HG03558 (cell line): Measurements from ENCODE around the gene DPEP2.
"Not testable (repeated sequence)": the region's sequence is repeated elsewhere in the genome, so short reads cannot be mapped to it uniquely, and the experiment has no call there.

Source experiments
- ATAC-seq: cut with Tn5 transposase; IDR thresholded peaks from one replicate; pipeline ENCODE4 v1.9.1; 2021; ENCODE audit warnings: moderate number of reproducible peaks; ENCODE audit not compliant: unreplicated experiment; ENCODE audit errors: extremely low read depth

Gene DPEP2

GRCh38 chr16:67977469-67978227, 21.6 kb downstream of the DPEP2 start:
- no peak for ATAC-seq

DNA sequence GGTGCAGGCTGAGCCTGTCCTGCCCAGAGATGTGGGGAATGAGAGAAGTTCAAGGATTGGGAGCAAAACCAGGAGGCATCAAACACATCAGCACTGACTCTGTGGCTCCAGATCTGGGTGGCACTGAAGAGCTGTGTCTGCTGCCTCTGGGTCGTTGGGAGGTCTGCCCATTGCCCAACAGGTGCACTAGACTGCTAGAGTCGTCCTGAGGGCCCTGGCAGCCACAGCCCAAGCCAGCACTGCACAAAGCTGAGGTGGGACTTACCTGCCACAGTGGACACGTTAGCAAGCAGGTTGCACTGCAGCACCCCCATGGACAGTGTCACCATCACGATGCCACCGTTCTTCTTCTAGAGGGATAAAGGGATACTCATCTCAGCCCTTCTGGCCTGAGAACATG, 22.3 kb downstream of the DPEP2 start:
- no peak for ATAC-seq

DNA sequence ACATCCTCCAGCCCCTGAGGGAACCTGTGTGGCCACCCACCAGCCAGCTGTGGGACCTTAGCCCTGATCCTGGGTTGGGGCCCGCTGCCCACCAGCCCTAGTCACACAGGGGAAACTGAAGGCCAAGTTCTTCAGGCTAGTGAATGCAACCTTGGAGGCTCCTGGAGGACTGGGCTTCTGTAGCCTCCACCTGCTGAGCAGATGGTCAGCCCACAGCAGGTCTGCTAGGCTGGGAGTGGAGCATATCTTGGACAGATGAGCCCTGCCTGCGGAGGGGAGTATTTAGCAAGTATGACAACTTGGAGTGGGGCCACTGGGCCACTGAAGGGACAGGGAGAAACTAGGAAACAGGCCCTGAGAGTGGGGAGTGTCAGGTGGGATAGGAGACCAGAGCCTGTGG, 23.1 kb downstream of the DPEP2 start:
- no peak for ATAC-seq

DNA sequence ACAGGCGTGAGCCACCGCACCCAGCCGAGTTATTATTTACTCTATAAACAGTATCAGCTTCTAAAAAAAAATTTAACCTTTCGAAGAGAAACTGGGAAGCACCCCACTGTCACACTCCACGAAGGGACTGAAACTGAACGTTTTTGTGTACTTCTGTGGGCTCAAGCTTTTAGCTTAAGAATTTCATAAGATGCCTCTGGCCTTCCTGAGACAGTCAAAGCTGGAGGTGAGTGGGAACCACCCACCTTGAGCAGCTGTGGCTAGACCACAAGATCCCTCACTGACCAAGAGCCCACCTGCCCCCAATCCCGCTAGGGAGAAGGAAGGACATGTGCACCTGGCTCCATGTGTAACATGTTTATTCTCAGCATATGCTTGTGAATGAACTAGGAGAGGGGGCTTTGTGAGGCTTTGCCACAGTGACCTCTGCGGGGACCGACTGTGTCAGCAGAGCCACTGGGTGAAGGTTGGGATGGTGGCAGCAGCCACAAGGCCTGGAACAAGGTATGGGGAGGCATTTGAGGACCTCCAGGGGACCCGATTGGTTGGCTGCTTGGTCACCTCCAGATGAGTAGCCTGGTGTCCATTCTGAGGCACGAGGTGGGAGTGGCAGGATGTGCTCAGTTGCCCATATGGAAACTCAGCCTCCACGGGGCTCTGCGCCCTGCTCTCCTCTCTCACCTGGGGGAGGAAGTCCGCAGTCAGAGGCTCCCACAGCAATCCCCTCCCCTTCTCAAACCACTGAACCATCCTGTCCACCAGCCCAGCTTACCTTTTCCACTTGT, 23.8 kb downstream of the DPEP2 start:
- ATAC-seq, result no peak

DNA sequence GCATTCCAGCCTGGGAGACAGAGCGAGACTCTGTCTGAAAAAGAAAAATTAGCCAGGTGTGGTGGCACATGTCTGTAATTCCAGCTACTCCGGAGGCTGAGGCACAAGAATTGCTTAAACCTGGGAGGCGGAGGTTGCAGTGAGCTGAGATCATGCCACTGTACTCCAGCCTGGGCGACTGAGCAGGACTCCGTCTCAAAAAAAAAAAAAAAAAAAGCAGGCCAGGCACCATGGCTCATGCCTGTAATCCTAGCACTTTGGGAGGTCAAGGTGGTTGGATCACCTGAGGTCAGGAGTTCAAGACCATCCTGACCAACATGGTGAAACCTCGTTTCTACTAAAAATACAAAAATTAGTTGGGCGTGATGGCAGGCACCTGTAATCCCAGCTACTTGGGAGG, 27.0 kb downstream of the DPEP2 start:
- not testable (repeated sequence) for ATAC-seq

DNA sequence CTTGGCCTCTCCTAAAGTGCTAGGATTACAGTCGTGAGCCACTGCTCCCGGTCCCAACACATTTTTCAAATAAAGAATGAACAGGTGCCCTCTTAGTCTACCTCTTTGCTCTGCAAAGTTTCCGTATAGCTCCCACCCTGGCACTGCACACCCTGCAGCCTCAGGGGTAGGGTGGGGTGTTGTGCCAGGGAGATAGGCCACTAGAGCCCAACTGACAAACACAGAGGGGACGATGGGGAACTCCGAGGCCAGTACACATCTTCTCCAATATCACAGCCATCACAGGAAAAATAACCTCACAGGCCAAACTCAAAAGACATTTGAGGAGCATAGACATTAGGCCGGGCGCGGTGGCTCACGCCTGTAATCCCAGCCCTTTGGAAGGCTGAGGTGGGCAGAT, 28.2 kb downstream of the DPEP2 start:
- no peak for ATAC-seq

- ATAC-seq, result no peak
Measured at GRCh38 chr16:67969254-67970039, 29.8 kb downstream of the DPEP2 start.

DNA sequence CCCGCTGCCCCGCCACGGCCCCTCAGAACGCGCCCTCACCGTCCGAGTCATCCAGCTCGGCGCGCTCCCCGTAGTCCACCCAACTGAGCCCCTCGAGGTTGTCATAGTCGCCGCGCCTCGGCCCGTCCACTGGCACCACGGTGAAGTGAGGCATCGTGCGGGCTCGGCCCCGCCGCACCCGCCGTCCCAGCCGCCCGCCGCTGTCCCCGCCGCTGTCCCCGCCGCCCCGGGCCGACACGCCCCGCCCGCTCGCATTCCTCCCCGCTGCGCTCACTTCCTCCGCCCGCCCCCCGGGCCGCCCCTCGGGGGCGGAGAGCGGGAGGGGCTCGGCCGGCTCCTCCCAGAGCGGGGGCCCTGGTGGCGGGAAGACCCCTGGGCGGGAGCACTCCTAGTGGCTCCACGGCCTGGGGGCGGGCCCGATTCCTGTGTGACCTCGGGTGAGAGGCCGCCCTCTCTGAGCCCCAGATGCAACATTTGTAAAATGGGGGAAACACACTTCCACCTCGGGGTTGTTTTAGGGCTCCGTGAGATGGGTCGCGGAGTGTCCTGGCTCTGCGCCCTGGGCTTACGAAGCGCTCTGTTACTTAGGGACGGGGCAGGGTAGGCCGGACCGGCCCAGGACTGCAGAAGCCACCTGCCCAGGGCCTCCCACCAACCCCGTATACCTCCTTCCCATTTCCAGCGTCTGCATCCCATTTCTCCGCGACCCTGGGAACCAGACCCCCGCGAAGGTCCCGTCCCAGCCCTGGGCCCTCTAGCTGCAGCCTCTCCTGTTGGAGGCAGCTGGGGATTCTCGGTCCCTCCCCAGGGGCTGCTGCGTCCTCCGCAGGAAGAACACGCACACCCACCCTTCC, 30.7 kb downstream of the DPEP2 start, which contains the start of gene SLC12A4:
Gene SLC12A4, minus strand, starts transcription at position 238 of the 854 bp plus-strand sequence. Its CDS starts 84 bp downstream, at position 154.
- ATAC-seq, result peak; percentile 44

GRCh38 chr16:67967958-67968399, 31.3 kb downstream of the DPEP2 start:
- ATAC-seq, result no peak

DNA sequence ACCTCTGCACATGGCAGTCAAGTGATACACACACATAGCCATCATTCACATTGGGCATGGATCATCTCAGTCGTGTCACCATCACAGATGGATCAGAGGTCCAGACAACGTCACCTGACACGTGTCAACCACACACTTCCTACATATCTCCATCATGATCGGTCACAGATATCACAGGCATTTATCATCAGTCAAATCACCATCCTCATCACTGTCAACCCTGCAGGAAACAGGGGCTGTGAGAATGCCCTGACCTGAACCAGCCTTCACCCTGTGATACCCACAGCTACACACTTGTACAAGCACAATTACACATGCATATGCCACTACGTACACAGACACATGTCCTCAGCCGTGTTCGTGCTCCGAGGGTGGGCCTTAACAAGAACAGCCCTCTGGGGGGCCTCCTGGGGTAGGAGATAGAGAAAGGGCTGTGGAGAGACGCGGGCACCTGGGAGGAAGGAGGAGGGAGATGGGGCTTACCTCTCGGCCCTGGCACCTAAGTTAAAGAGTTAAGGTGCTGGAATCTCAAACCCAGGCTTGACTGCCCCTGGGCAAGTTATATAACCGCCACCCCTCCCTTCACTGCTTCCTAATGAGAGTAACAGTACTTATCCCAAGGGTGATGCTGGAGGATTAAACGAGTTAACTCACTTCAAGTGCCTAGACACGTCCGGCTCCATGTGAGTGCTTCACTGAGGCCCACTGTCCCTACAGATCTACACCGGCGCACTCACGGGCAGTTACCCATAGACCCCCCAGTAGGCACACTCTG, 31.9 kb downstream of the DPEP2 start:
- ATAC-seq, result no peak

DNA sequence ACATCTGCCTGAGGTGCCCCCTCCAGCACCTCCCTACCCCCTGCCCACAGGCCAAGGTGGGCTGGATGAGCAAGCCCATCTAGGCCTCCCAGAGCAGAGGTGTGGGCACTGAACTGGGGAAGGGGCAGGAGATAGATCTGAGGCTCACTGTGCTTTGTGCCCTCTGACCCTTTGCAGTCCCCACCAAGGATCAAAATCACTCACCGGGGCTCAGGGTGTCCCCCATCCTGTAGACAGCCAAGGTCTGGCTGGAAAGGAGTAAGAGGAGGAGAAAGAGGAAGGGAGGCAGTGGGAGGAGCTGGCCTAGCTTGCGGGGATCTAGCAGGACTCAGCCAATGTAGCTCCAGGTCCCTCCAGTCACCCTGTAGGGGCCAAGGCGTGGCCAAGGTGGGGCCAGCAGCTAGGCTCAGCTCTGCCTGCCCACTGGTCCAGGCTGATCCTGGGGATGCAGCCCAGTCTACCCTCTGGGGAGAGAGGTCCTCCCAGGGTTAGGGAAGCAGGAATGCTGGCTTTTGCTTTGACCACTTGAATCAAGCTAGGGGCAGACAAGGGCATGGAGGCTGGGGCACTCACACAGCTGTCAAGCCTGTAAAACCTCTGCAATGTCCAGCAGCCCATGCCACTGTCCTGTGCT, 32.6 kb downstream of the DPEP2 start:
- no peak for ATAC-seq

GRCh38 chr16:67965668-67966548, 33.4 kb downstream of the DPEP2 start:
- ATAC-seq, result no peak

GRCh38 chr16:67964477-67965131, 34.7 kb downstream of the DPEP2 start:
- ATAC-seq, result no peak

DNA sequence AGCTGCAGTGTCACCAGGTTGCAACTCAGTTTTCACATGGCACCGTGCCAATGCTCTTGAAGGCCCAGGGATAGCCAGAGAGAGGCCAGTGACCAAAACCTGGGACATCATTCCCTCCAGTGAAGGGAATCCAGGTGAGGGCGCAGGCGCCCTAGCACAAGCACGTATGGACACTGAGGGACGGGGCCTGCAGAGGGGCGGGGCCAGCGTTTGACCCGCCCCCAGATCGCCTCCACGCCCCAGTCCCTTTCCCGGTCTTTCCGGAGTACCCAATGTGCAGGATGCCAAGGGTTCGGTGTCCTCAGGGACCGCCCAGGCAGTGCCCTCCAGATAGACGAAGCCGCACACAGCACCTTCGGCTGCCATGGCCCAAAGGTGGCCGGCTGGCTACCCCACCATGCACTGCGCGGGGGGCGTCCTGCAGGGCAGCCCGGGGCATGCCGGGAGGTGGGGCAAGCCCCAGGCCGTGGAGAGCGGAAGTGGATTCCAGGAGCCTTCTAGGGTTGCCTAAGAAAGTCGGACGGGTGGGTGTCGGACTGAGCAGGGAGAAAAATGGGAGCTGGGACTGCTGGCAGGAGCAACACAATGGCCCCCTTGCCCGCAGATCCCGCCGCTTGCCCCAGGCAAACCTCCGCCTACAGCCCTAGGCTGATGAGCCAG, 35.5 kb downstream of the DPEP2 start:
- no peak for ATAC-seq

- no peak for ATAC-seq
Measured at GRCh38 chr16:67963292-67963661, 36.0 kb downstream of the DPEP2 start.

DNA sequence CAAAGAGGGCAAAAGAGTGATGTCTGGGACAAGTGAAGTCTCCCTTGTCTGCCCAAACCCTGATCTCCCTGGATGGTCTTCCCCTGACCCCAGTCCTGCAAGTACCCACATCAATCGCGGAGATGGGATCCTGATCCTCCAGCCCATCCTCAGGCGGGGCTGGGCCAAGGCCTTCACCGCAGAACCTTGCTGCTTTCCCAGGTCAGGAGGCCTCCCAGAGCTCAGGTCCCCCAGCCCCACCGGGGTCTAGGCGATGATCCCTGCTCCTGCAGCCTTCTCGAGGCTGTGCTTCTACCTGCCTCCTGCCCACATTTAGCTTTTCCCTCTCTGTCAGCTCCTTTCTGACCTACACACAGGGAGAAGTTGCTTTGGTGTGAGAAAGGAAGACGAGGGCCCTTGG, 37.1 kb downstream of the DPEP2 start:
- no peak for ATAC-seq

- ATAC-seq, result no peak
Measured at GRCh38 chr16:67961551-67961957, 37.7 kb downstream of the DPEP2 start.
